Activated naive CD4-positive, alpha-beta T cell treated with anti-CD3 and anti-CD28 coated beads, Interleukin-2, amount 50 U/mL, for 24 hours (primary cell): ENCODE measurements around the gene PSORS1C1.
"Not testable (repeated sequence)": the region's sequence is repeated elsewhere in the genome, so short reads cannot be mapped to it uniquely, and the experiment has no call there.

Source experiments
- H3K27ac Mint-ChIP-seq: one replicate; pipeline ENCODE4 v1.8.0; 2021; ENCODE audit warnings: mild to moderate bottlenecking, mixed read lengths
- H3K27me3 Mint-ChIP-seq: one replicate; pipeline ENCODE4 v1.8.0; 2021; ENCODE audit warnings: mixed read lengths
- H3K36me3 Mint-ChIP-seq: one replicate; pipeline ENCODE4 v1.8.0; 2021; ENCODE audit warnings: mixed read lengths
- H3K4me1 Mint-ChIP-seq: one replicate; pipeline ENCODE4 v1.8.0; 2021; ENCODE audit warnings: mixed read lengths
- H3K4me3 Mint-ChIP-seq: one replicate; pipeline ENCODE4 v1.8.0; 2021; ENCODE audit warnings: mild to moderate bottlenecking, mixed read lengths
- H3K9me3 Mint-ChIP-seq: one replicate; pipeline ENCODE4 v1.8.0; 2021; ENCODE audit warnings: mixed read lengths

The PSORS1C1 gene, protein sequence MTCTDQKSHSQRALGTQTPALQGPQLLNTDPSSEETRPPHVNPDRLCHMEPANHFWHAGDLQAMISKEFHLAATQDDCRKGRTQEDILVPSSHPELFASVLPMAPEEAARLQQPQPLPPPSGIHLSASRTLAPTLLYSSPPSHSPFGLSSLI

DNA sequence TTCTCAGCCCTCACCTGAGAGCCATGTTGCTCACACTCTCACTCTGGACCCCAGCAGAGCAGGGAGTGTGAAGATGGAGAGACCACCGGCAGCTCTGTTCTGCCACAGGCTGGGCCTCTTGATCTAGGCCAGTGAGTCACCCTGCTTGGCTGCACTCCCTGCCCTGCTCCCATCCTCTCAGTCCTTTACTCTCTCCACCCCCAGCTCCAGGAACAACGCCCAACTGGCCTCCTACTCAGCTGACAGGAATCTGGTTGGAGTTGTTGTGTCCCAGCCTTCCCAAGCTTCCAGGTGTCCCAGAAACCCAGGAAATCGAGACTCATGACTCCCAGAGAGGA is at the start of gene PSORS1C1:
TSS of gene PSORS1C1 (plus strand) at position 260 of the 338 bp plus-strand sequence. CDS start 14,833 bp downstream, outside the sequence.
- H3K27ac Mint-ChIP-seq: no peak within 1 kb of the TSS
- H3K4me1 Mint-ChIP-seq: no peaks in the 10 kb centered on the region
- no peaks in the 10 kb centered on the region for H3K36me3 Mint-ChIP-seq
- no peak within 1 kb of the TSS for H3K4me3 Mint-ChIP-seq
- H3K27me3 Mint-ChIP-seq: no peaks in the 10 kb centered on the region
- no peaks in the 10 kb centered on the region for H3K9me3 Mint-ChIP-seq

DNA sequence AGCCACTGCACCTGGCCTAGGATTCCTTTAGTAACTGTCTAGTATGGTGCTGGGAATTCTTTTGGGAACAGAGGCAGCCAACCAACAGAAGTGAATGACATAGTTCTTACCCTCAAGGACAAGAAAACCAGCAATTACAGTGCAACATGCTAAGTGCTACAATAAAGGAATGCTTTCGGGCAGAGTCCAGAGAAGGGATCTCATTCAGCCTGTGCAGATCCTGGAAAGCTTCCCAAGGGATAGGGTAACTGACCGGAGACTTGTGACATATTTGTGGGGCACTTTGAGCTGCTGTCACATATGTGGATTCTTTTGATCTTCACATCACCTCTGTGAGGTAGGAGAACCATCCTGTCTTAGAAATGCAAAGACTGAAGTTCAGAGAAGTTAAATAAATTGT is 49.0 kb upstream of the PSORS1C1 start:
- no peaks in the 10 kb centered on the region for H3K27me3 Mint-ChIP-seq
- H3K36me3 Mint-ChIP-seq: no peaks in the 10 kb centered on the region
- H3K4me3 Mint-ChIP-seq: no peak overlapping the region
- no peak overlapping the region for H3K27ac Mint-ChIP-seq
- no peaks in the 10 kb centered on the region for H3K9me3 Mint-ChIP-seq
- H3K4me1 Mint-ChIP-seq: peaks cover 7% of the 10 kb centered on the region

DNA sequence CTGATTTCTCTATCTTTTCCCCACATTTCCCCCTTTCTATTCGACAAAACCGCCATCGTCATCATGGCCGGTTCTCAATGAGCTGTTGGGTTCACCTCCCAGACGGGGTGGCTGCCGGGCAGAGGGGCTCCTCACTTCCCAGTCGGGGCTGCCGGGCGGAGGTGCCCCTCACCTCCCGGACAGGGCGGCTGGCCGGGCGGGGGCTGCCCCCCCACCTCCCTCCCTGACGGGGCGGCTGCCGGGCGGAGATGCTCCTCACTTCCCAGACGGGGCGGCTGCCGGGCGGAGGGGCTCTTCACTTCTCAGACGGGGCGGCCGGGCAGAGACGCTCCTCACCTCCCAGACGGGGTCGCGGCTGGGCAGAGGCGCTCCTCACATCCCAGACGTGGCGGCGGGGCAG is 47.6 kb upstream of the PSORS1C1 start:
- H3K36me3 Mint-ChIP-seq, H3K27ac Mint-ChIP-seq, H3K27me3 Mint-ChIP-seq, H3K9me3 Mint-ChIP-seq, H3K4me1 Mint-ChIP-seq, H3K4me3 Mint-ChIP-seq: not testable (repeated sequence)

DNA sequence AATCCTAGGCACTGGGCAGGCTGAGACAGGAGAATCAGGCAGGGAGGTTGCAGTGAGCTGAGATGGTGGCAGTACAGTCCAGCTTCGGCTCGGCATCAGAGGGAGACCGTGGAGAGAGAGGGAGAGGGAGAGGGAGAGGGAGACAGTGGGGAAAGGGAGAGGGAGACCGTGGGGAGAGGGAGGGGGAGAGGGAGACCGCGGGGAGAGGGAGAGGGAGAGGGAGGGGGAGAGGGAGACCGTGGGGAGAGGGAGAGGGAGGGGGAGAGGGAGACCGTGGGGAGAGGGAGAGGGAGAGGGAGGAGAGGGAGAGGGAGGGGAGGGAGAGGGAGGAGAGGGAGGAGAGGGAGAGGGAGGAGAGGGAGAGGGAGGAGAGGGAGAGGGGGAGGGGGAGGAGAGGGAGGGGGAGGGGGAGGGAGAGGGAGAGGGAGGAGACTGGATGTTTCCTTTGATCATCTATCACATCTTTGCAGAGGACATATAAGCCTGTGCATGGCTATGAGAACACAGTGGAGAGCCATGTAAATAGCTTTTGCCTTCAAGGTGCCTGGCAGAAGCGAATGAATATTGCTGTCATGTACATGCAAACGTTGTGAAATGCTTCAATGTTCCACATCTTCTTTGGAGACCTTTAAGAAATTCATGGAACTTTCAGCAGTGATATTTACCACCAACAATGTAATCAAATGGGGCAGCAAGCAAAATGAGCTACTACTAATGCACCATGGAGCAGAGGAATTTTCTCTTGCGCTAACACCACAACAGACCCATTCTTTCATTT is 46.5 kb upstream of the PSORS1C1 start:
- H3K36me3 Mint-ChIP-seq, H3K4me1 Mint-ChIP-seq, H3K4me3 Mint-ChIP-seq, H3K27me3 Mint-ChIP-seq, H3K9me3 Mint-ChIP-seq, H3K27ac Mint-ChIP-seq: not testable (repeated sequence)

DNA sequence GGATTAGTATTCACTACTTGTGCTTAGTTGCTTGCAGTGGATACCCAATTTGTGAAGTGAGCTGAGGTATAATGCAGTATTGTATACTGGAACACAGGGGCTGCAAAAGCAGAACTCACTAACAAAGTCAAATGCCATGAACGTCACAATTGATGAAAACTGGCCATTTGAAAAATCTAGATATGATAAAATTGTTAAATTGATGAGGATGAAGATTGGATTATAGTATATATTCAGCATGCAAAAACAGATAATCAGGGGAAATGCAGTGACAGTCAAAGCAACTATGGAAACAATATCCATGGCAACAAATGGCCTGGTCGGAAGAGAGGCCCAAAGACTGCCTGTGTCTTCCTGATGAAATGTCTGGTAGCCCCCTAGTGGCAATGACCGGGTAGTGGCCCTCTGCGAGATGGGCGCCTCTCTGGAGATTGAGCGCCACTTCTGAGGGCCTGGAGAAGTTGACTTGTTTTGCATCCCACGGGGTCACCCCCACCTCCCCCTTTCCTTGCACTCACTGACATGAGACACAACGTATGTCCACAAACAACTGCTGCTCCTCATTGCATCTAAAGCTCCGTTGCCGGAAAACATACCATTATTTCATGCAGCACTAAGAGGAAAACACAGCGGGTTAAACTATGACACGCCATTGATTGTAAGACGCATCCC is 45.8 kb upstream of the PSORS1C1 start:
- Mint-ChIP-seq H3K4me3 (no peak overlapping the region), H3K36me3 (no peaks in the 10 kb centered on the region), H3K4me1 (peaks cover 7% of the 10 kb centered on the region), H3K27ac (no peak overlapping the region), H3K27me3 (no peaks in the 10 kb centered on the region), H3K9me3 (no peaks in the 10 kb centered on the region)

DNA sequence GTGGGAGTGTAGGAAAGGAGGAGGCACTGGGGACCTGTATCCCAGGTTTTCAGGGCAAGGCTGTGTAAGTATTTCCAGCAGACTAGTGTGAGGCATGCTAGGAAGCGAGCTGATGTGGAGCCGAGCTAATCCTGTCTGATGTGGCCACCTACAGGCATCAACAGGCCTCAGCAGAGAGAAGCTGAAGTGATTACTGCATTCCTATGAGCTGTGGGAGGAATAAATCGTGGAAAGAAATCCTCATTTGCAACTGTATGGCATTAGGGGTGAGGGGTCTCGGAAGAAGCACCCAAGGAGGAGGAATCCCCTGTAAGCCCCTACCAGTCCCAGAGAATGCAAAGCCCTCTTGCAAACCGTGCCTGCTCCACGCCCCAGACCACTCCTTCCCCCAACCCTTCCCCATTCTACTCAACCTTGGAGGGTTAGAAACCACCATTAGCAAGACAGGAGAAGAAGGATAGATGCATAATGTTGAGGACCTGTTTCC is 43.8 kb upstream of the PSORS1C1 start:
- Mint-ChIP-seq H3K36me3 (no peaks in the 10 kb centered on the region), H3K9me3 (no peaks in the 10 kb centered on the region), H3K4me3 (no peak overlapping the region), H3K27ac (no peak overlapping the region), H3K27me3 (no peaks in the 10 kb centered on the region), H3K4me1 (peaks cover 7% of the 10 kb centered on the region)

DNA sequence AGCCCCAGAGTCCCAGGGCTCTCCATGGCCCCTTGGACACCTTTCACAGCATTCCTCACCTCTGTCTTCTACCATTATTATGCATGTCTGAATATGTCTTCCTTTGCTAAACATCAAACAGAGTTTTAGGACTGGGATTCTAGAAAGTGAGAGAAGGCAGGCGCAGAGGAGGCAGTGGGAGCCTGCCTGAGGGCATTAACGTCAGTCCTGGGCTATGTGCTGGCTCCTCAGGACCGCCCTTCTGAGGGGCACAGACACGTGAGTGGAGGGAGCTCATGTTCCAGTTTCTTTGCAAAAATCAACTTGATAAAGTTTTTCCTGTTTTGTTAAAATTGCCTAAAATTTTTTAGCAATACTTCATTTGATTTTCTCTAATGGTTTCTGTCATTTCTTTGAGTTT is 40.2 kb upstream of the PSORS1C1 start:
- no peaks in the 10 kb centered on the region for H3K36me3 Mint-ChIP-seq
- no peaks in the 10 kb centered on the region for H3K27me3 Mint-ChIP-seq
- H3K4me1 Mint-ChIP-seq: peaks cover 3% of the 10 kb centered on the region
- H3K27ac Mint-ChIP-seq: no peak overlapping the region
- no peaks in the 10 kb centered on the region for H3K9me3 Mint-ChIP-seq
- H3K4me3 Mint-ChIP-seq: no peak overlapping the region

DNA sequence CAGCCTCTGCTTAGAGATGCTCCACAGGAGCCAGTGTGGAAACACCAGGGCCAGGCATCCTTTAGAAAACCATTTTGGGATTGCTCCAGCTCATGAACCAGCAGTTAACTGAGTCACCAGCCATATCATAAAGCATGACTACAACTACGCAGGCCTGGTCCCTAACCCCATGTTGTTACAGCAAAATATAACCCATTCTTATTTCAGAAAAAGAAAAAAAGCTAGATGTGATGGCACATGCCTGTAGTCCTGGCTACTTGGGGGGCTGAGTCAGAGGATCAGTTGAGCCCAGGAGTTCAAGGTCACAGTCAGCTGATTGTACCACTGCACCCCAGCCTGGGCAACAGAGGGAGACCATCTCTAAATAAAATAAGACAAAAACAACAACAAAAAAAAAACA is 39.1 kb upstream of the PSORS1C1 start:
- no peaks in the 10 kb centered on the region for H3K36me3 Mint-ChIP-seq
- no peak overlapping the region for H3K27ac Mint-ChIP-seq
- no peaks in the 10 kb centered on the region for H3K9me3 Mint-ChIP-seq
- H3K4me1 Mint-ChIP-seq: peaks cover 9% of the 10 kb centered on the region
- H3K27me3 Mint-ChIP-seq: no peaks in the 10 kb centered on the region
- no peak overlapping the region for H3K4me3 Mint-ChIP-seq

DNA sequence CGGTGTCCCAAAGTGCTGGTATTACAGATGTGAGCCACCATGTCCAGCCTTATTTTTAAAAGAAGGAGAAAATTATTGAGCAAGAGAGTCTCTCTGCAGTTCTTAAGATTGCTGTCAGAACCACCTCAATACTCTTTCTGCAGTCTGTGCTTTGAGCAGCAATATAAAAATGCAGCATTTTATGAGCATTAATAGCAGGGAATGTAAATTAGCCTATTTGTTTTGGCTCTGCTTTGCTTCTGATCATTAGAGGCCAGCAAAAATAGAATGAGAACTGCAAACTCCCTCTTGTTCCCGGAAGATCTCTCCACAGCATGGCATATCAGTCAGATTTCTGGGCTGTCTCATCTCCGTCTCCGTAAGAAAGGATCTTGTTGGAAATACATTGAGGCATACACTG is 38.0 kb upstream of the PSORS1C1 start:
- H3K9me3 Mint-ChIP-seq: no peaks in the 10 kb centered on the region
- H3K27me3 Mint-ChIP-seq: no peaks in the 10 kb centered on the region
- H3K36me3 Mint-ChIP-seq: no peaks in the 10 kb centered on the region
- H3K4me3 Mint-ChIP-seq: no peak overlapping the region
- peaks cover 9% of the 10 kb centered on the region for H3K4me1 Mint-ChIP-seq
- H3K27ac Mint-ChIP-seq: no peak overlapping the region

DNA sequence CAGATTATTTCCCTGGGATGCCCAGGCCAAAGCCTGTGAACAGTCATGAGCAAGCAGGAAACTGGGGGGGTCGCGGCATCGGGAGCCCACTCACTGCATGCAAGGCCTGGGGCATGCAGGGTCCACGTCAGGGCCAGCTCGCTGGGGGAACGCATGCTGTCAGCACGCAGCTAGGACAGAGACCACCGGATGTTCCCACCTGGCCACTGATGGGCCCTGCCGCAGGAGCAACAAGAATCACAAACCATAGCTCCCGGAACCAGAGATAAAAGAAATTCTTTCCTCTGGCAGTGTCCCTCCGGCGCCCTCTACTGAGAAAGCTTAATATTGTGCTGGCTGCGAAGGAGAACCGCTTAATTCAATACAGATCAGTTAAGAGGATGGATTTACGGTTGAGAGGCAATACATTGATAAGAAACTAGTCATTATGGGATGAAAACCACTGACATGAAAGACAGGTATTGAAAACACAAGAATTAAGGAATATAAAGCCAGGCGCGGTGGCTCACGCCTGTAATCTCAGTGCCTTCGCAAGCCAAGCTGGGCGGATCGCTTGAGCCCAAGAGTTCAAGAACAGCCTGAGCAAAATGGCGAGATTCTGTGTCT is 34.8 kb upstream of the PSORS1C1 start:
- Mint-ChIP-seq H3K4me1 (peaks cover 9% of the 10 kb centered on the region), H3K27ac (no peak overlapping the region), H3K9me3 (no peaks in the 10 kb centered on the region), H3K27me3 (no peaks in the 10 kb centered on the region), H3K4me3 (peak overlapping the region; percentile 57), H3K36me3 (no peaks in the 10 kb centered on the region)

DNA sequence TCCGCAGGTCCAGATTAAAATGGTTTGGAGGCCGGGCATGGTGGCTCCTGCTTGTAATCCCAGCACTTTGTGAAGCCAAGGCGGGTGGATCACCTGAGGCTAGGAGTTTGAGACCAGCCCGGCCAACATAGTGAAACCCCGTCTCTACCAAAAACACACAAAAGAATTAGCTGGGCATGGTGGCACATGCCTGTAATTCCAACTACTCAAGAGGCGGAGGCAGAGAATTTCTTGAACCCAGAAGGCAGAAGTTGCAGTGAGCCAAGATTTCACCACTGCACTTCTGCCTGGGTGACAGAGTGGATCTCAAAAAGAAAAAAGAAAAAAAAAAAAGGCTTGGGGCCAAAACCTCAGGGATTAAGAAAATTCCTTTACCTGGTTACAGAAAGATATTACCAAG is 32.7 kb upstream of the PSORS1C1 start:
- H3K27ac Mint-ChIP-seq: no peak overlapping the region

DNA sequence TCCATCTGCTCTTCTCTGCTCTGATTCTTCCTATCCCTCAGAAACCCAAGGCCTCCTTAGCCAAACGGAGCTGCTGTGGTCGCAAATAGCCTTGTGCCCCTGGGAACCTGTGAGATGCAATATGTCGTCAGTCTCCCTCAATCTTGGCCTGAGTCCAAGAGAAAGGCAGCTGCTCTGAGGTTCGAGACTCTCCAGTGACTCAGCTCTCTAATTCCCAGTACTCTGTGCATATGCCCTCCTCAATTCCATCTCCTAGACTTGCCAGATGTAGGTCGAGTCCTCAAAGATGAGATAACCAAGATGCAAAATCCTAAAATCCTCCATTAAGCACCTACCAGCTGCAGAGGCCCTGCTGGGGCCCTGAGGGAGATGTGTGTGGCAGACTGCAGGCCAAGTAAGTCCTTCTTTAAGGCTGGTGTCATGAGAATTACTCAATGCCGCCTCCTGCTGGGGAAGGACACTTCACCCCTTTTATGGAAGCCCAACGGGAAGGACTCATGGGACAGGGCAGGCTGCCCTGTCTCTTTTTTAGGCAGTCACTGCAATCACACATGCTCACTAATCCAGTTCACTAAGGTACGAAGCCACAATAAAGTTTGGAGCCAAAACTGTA is 30.8 kb upstream of the PSORS1C1 start:
- Mint-ChIP-seq H3K4me1 (peaks cover 19% of the 10 kb centered on the region), H3K27me3 (no peaks in the 10 kb centered on the region), H3K27ac (no peak overlapping the region), H3K9me3 (no peaks in the 10 kb centered on the region), H3K36me3 (no peaks in the 10 kb centered on the region), H3K4me3 (no peak overlapping the region)

More for the DNA sequence above, 32.7 kb upstream of the PSORS1C1 start:
- Mint-ChIP-seq H3K9me3 (no peaks in the 10 kb centered on the region), H3K36me3 (no peaks in the 10 kb centered on the region), H3K4me3 (no peak overlapping the region), H3K27me3 (no peaks in the 10 kb centered on the region), H3K4me1 (peaks cover 9% of the 10 kb centered on the region)

DNA sequence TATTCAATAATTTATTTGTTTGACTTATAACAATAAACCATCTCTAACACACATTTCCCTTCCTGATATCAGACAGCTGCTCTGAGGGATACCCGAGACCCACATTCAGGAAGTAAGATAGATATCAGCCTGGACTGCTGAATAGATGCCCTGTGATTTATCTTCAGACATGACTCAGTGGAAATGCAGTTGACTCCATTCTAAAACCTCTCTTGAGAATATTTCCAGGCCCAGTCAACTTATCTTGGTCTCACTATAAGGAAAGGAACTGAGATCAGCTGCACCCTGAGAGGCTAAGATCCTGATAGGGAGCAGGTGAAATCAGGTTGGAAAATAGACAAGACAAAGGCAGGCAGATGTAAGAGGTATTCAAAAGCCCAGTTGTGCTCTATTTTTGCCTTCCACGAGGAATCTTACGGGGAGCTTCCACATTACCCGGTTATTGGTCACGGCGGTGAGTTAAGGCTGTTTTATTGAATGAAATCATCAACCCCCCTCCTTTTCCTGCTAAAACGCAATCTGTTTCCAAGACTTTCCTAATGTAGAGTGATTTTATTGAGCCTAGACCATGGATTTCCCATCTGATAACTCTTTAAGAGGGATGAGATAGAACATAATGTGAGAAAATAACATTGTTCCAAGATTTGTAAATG is 27.7 kb upstream of the PSORS1C1 start:
- Mint-ChIP-seq H3K4me1 (peaks cover 10% of the 10 kb centered on the region), H3K4me3 (no peak overlapping the region), H3K9me3 (no peaks in the 10 kb centered on the region), H3K27me3 (no peaks in the 10 kb centered on the region), H3K36me3 (no peaks in the 10 kb centered on the region), H3K27ac (no peak overlapping the region)

DNA sequence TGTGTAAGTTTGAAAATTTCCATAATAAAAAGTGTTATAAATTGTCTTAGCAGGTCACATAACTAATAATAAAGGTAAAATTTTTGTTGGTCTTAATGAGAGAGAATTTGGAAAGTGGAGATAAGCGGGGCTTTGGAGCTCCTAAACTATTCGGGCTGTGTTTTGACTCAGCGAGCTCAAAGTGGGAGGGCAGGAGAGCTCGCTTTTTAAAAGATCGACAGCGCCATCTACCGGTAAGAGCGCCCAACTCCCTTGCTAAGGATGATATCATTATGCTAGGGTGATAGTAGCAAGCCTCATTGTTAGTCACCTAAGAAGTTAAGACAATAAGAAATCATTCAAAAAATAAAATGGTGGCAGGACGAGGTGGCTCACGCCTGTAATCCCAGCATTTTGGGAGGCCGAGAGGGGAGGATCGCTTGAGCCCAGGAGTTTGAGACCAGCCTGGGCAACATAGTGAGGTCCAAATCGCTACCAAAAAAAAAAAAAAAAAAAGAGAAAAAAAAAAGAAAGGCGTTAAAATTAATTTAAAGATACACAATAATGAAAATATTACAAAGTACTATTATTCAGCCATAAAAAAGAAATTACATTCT is 27.0 kb upstream of the PSORS1C1 start:
- Mint-ChIP-seq H3K27ac (peak overlapping the region; percentile 25), H3K9me3 (no peaks in the 10 kb centered on the region), H3K36me3 (no peaks in the 10 kb centered on the region), H3K27me3 (no peaks in the 10 kb centered on the region), H3K4me3 (no peak overlapping the region), H3K4me1 (peaks cover 10% of the 10 kb centered on the region)
